GM12875 (cell line): ENCODE results near the gene SH3RF2.
"Not testable (repeated sequence)": the region's sequence is repeated elsewhere in the genome, so short reads cannot be mapped to it uniquely, and the experiment has no call there.

Experiments
- H3K4me3 ChIP-seq: one replicate; pipeline ENCODE4 v1.5.1; 2011; ENCODE audit warnings: low read depth, low read length, control low read depth
- CTCF ChIP-seq: IDR thresholded peaks from 2 replicates; pipeline ENCODE4 v1.5.1; 2011; ENCODE audit warnings: low read depth, mild to moderate bottlenecking, control low read depth, inconsistent platforms, low read length, moderate library complexity, borderline replicate concordance; ENCODE audit not compliant: insufficient read depth

SH3RF2 gene

GRCh38 chr5:145948047-145948446, 11.7 kb downstream of the SH3RF2 start:
- H3K4me3 ChIP-seq: no peak overlapping the region
- TF ChIP-seq CTCF: no peak

GRCh38 chr5:145948921-145949320, 12.5 kb downstream of the SH3RF2 start:
- no peak for TF ChIP-seq CTCF
- H3K4me3 ChIP-seq: no peak overlapping the region

- no peak for TF ChIP-seq CTCF
These were observed 13.1 kb downstream of the SH3RF2 start for GRCh38 chr5:145949474-145949873.

GRCh38 chr5:145951071-145951470, 14.7 kb downstream of the SH3RF2 start:
- TF ChIP-seq CTCF: no peak
- H3K4me3 ChIP-seq: no peak overlapping the region

More at GRCh38 chr5:145949474-145949873, 13.1 kb downstream of the SH3RF2 start:
- H3K4me3 ChIP-seq: no peak overlapping the region

- TF ChIP-seq CTCF: no peak
- H3K4me3 ChIP-seq: no peak overlapping the region
These were observed 16.8 kb downstream of the SH3RF2 start for GRCh38 chr5:145953202-145953601.

GRCh38 chr5:145954140-145954539, 17.8 kb downstream of the SH3RF2 start:
- H3K4me3 ChIP-seq: not testable (repeated sequence)

- no peak overlapping the region for H3K4me3 ChIP-seq
- TF ChIP-seq CTCF: no peak
These were observed 21.0 kb downstream of the SH3RF2 start for GRCh38 chr5:145957388-145957787.

- no peak for TF ChIP-seq CTCF
- H3K4me3 ChIP-seq: no peak overlapping the region
These were observed 22.1 kb downstream of the SH3RF2 start for GRCh38 chr5:145958436-145958835.
